Ovary (tissue), 9 donors: ENCODE measurements around the gene FNBP1. TPM values are rescaled to one million over a fixed set of nuclear protein-coding genes. Genes with fewer than 3 reads are reported as not detected.

ENCODE experiments used
- DNase-seq, 5 donors: peaks; one replicate each; pipeline ENCODE4 v3.0.0-alpha.2; 2019 to 2020
- H3K27ac ChIP-seq, 2 donors: fragments of 200-600 bp; one replicate each; pipeline versions ENCODE4 v1.5.1 to v1.8.0; 2019 to 2022
- H3K27me3 ChIP-seq: fragments of 200-600 bp; one replicate; pipeline ENCODE4 v1.8.0; 2022
- H3K36me3 ChIP-seq: fragments of 200-600 bp; sonication (generic); one replicate; pipeline ENCODE4 v1.5.1; 2019
- H3K4me1 ChIP-seq: one replicate; pipeline ENCODE4 v1.8.1; 2013; ENCODE audit warnings: mild to moderate bottlenecking, moderate library complexity; ENCODE audit not compliant: insufficient read depth
- H3K4me3 ChIP-seq: fragments of 200-600 bp; sonication (generic); one replicate; pipeline ENCODE4 v1.5.1; 2017
- H3K9me3 ChIP-seq, 2 donors: fragments of 200-600 bp in 1 of 2; sonication (generic) in 1 of 2; one replicate each; pipeline versions ENCODE4 v1.5.1 to v1.8.1; 2013 to 2019; ENCODE audit warnings: mild to moderate bottlenecking in 1 of 2, moderate library complexity in 1 of 2
- EP300 ChIP-seq: sonication (generic); formaldehyde crosslinking; IDR thresholded peaks from one replicate; pipeline ENCODE4 v1.6.1; 2017; ENCODE audit warnings: antibody characterized with exemption
- POLR2A ChIP-seq: fragments of 450-650 bp; IDR thresholded peaks from one replicate; pipeline ENCODE4 v1.6.1; 2017; ENCODE audit warnings: antibody characterized with exemption, mild to moderate bottlenecking, moderate library complexity
- WGBS, 3 donors: extraction: QIAGEN DNeasy Blood & Tissue Kit in 1 of 3; methylation state at CpG; one replicate each; pipeline versions ENCODE4 v1.1.5 to v1.1.7; 2013 to 2017; 5-methylcytosine and 5-hydroxymethylcytosine counted together
- intact Hi-C, 4 donors: fragments of 100-400 bp; cut with DNase I; formaldehyde crosslinking; loops; one replicate each; pipeline versions ENCODE4 v1.11.0 to v1.15.1; 2022 to 2023
- polyA plus RNA-seq, 2 donors: library from polyadenylated mRNA; stranded (reverse); fragments of 200-250 nt in 1 of 2; fragments of 350-450 nt in 1 of 2; fragmentation: Illumina TruSeq in 1 of 2; extraction: RNeasy Lipid Tissue Mini Kit (QIAGEN cat#74804) in 1 of 2; gene quantifications; one replicate each; pipeline ENCODE4 v1.2.3, GENCODE V29; 2013 to 2014
- total RNA-seq, 7 donors: library from RNA; depleted of rRNA in 2 of 7; stranded (reverse); fragments of >200 nt in 2 of 7; fragmentation: NEBNext Ultra II Directional in 3 of 7; extraction: Animal tissue kit (Norgen Biotek cat#: 25700) in 3 of 7; gene quantifications; one replicate each; pipeline versions ENCODE4 v1.1.0 to v1.2.4, GENCODE V29; 2016 to 2023
- TF ChIP-seq, protein P1 (sequence below), 3 donors: fragments of 450-650 bp in 2 of 3; fragments of 200-600 bp in 1 of 3; IDR thresholded peaks; one replicate each; pipeline versions ENCODE4 v1.5.1 to v1.8.0; 2016 to 2022; ENCODE audit warnings: antibody characterized with exemption in 3 of 3, mild to moderate bottlenecking in 1 of 3
- donor health status: DM: no; HTN: no; CAD: no; lungs with moderate emphysema.
- donor health status: DM: no; HTN: no; CAD: no.
- donor health status: Bipolar disorder and iron deficiency.
- donor health status: DM: yes; HTN: yes; CAD: no.
- donor health status: DM: no; HTN: no; CAD: no.
- donor health status: DM: yes; HTN: yes; CAD: no.

FNBP1 gene
- total and polyA plus RNA-seq, 9 donors, result 18.0 to 61.5 (median 49.0) TPM

DNA sequence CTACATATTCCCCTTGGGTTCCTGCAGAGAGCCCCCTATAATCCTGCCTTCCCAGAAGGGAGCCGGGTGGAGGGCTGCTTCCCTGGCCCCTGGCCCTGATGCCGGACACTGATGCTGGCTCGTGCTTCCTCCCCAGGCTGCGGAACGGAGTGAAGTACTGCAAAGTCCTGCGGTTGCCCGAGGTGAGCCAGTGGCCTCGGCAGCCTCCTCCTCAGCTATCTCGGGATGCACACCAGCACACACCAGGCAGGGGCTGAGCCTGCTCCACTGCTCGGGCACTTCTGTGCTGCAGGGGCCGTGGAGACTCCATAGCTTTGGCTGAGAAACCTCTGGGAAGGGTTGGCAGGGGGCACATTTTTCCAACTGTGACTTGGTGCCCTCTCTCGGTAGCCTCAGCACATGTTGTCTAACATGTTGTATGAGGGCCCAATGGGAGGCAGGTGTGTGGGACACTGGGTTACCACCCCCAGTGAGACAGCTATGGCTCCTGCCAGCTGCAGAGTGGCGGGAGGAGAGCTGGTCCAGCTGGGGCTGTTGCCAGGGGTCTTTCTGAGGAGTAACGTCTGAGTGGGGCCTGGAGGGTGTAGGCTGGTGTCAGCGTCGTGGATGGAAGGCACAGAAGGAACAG lies 169.3 kb downstream of the FNBP1 start:
- H3K27ac ChIP-seq, result no peak overlapping the region
- H3K9me3 ChIP-seq, result no peaks in the 10 kb centered on the region
- no peak for DNase-seq
- intact Hi-C loops, result no loop called here
- TF ChIP-seq POLR2A, result no peak
- TF ChIP-seq EP300, result no peak
- TF ChIP-seq, protein P1, sequence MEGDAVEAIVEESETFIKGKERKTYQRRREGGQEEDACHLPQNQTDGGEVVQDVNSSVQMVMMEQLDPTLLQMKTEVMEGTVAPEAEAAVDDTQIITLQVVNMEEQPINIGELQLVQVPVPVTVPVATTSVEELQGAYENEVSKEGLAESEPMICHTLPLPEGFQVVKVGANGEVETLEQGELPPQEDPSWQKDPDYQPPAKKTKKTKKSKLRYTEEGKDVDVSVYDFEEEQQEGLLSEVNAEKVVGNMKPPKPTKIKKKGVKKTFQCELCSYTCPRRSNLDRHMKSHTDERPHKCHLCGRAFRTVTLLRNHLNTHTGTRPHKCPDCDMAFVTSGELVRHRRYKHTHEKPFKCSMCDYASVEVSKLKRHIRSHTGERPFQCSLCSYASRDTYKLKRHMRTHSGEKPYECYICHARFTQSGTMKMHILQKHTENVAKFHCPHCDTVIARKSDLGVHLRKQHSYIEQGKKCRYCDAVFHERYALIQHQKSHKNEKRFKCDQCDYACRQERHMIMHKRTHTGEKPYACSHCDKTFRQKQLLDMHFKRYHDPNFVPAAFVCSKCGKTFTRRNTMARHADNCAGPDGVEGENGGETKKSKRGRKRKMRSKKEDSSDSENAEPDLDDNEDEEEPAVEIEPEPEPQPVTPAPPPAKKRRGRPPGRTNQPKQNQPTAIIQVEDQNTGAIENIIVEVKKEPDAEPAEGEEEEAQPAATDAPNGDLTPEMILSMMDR (IDR thresholded peaks at IDR 0.05), result no peak
- WGBS, 3 donors, result 78 to 80% (median 78%) methylated on average over 16 of the region's 16 CpGs
- H3K27me3 ChIP-seq, result no peaks in the 10 kb centered on the region
- H3K36me3 ChIP-seq, result no peaks in the 10 kb centered on the region
- H3K4me1 ChIP-seq, result no peaks in the 10 kb centered on the region
- no peak overlapping the region for H3K4me3 ChIP-seq

DNA sequence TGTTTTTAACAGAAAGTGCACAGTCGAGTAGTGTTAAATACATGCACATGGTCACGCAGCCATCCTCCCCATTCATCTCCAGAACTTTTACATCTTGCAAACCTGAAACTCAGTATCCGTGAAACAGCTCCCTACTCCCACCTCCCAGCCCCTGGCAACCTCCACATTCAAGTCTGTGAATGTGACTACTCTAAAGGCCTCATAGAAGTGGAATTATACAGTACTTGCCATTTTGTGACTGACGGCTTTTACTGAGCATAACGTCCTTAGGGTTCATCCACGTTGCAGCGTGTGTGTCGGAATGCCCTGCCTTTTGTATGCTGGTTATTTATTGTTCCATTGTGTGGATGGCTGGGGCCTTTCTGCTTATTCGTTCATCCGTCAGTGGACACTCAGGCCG lies 171.9 kb downstream of the FNBP1 start:
- Histone ChIP-seq H3K27ac (no peak overlapping the region), H3K4me1 (no peaks in the 10 kb centered on the region), H3K4me3 (no peak overlapping the region), H3K27me3 (no peaks in the 10 kb centered on the region), H3K36me3 (no peaks in the 10 kb centered on the region), H3K9me3 (no peaks in the 10 kb centered on the region)
- DNase-seq, result no peak
- TF ChIP-seq, protein P1 (IDR thresholded peaks at IDR 0.05), result no peak
- WGBS, 3 donors, result 90 to 92% (median 91%) methylated on average over 10 to 11 of the region's 11 CpGs
- intact Hi-C loops, result no loop called here

DNA sequence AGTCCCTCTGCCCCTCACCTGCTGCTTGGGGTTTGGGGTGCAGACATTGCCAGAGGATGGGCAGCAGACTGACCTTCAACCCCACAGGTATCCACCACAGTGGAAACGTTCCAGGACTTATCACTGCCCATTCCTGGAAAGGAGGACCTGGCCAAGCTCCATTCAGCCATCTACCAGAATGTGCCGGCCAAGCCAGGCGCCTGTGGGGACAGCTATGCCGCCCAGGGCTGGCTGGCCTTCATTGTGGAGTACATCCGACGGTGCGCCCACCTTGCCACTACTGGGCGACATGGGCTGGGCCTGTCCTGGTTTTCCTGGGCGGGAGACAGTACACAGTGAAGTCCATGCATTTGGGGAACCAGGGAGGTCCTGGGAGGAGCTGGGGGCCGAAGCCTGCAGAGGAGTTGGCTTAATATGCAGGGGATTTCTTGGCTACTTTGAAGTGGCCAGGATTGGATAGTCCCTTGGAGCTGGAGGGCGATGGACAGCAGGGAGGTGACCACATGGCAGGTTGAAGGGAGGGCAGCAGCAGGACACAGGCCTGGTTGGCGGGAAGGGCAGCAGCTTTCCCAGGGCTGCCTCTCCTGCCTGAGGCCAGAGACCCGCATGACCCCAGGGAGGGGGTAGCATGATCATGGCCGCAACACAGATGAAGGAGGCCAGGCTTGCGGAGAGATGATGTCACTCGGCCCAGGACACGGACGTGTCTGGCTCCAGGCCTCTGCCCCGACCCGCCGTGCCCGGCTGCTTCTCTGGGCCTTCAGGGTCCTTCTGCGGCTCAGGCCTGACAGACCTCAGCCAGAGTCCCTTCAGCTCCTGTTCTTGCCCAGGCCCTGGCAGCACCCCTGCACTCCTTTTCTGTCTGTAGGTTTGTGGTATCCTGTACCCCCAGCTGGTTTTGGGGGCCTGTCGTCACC lies 173.1 kb downstream of the FNBP1 start:
- intact Hi-C loops, result no loop called here
- no peak overlapping the region for H3K27ac ChIP-seq
- TF ChIP-seq POLR2A, result no peak
- TF ChIP-seq EP300, result no peak
- TF ChIP-seq, protein P1 (IDR thresholded peaks at IDR 0.05), result no peak
- no peaks in the 10 kb centered on the region for H3K36me3 ChIP-seq
- 86 to 90% (median 89%) methylated on average over 24 of the region's 24 CpGs for WGBS, 3 donors
- no peaks in the 10 kb centered on the region for H3K27me3 ChIP-seq
- DNase-seq, result no peak
- H3K4me3 ChIP-seq, result no peak overlapping the region
- no peaks in the 10 kb centered on the region for H3K9me3 ChIP-seq
- no peaks in the 10 kb centered on the region for H3K4me1 ChIP-seq

DNA sequence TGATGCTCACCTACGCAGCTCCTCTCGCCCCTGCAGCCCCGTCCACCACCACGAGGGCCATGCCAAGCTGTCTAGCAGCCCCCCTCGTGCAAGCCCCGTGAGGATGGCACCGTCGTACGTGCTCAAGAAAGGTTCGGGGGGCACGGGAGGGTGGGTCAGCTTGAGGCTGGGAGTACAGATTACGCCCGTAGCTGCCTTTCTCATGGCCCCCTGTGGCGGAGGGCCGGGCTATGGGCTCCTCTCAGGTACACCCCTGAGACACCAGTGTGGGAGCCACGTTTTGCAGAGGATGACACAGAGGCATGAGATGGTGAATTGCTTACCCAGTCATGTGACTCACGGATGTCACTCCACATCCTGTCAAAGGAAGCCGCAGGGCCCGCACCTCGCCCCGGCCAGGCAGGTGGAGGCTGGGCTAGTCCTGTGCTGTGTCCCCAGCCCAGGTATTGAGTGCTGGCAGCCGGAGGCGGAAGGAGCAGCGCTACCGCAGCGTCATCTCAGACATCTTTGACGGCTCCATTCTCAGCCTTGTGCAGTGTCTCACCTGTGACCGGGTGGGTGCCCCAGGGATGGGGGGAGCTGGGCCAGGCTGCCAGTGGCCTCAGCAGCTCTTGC lies 174.0 kb downstream of the FNBP1 start:
- H3K27ac ChIP-seq, result no peak overlapping the region
- WGBS, 3 donors, result 85 to 90% (median 89%) methylated on average over 25 to 28 of the region's 28 CpGs
- intact Hi-C loops, result no loop called here

More for the DNA sequence above, 174.0 kb downstream of the FNBP1 start:
- Histone ChIP-seq H3K4me1 (no peaks in the 10 kb centered on the region), H3K27me3 (no peaks in the 10 kb centered on the region), H3K4me3 (no peak overlapping the region), H3K9me3 (no peaks in the 10 kb centered on the region), H3K36me3 (no peaks in the 10 kb centered on the region)
- TF ChIP-seq, protein P1 (IDR thresholded peaks at IDR 0.05), result no peak
- TF ChIP-seq POLR2A (no peak), EP300 (no peak)
- no peak for DNase-seq
